OCI-LY1 (cell line): Measurements from ENCODE around the gene RUNX1.
"Not testable (repeated sequence)": the region's sequence is repeated elsewhere in the genome, so short reads cannot be mapped to it uniquely, and the experiment has no call there.

Experiments used
- H2AFZ ChIP-seq: fragments of 200-600 bp; sonication (generic), shearing (Covaris generic); 2 replicates; pipeline ENCODE4 v1.6.0; 2014; ENCODE audit warnings: antibody characterized with exemption, mild to moderate bottlenecking, low read length
- H3F3A ChIP-seq: fragments of 200-600 bp; sonication (generic), shearing (Covaris generic); 2 replicates; pipeline ENCODE4 v1.6.0; 2014; ENCODE audit warnings: mild to moderate bottlenecking, antibody characterized with exemption, low read length, moderate library complexity; ENCODE audit not compliant: insufficient read depth
- H3K27ac ChIP-seq: fragments of 200-600 bp; sonication (generic); 2 replicates; pipeline ENCODE4 v1.5.1; 2014; ENCODE audit warnings: low read length, mixed run types, mild to moderate bottlenecking, low read depth; ENCODE audit not compliant: poor library complexity, severe bottlenecking
- H3K27me3 ChIP-seq: fragments of 200-600 bp; sonication (generic); 2 replicates; pipeline ENCODE4 v1.6.0; 2014; ENCODE audit warnings: antibody characterized with exemption, mild to moderate bottlenecking, low read length, moderate library complexity; ENCODE audit not compliant: insufficient read depth
- H3K36me3 ChIP-seq: fragments of 200-600 bp; sonication (generic); 2 replicates; pipeline ENCODE4 v1.6.1; 2014; ENCODE audit warnings: mild to moderate bottlenecking, antibody characterized with exemption, low read length, moderate library complexity, mixed read lengths; ENCODE audit not compliant: insufficient read depth
- H3K4me1 ChIP-seq: fragments of 200-600 bp; sonication (generic); 2 replicates; pipeline ENCODE4 v1.5.1; 2014; ENCODE audit warnings: mild to moderate bottlenecking, low read length, moderate library complexity; ENCODE audit not compliant: insufficient read depth, severe bottlenecking
- H3K4me2 ChIP-seq: fragments of 200-600 bp; sonication (generic), shearing (Covaris generic); 2 replicates; pipeline ENCODE4 v1.6.1; 2014; ENCODE audit warnings: low read length
- H3K4me3 ChIP-seq: fragments of 200-600 bp; sonication (generic); 2 replicates; pipeline ENCODE4 v1.5.1; 2014; ENCODE audit warnings: low read length, low read depth, mild to moderate bottlenecking, mixed read lengths; ENCODE audit not compliant: poor library complexity, severe bottlenecking
- H3K79me2 ChIP-seq: fragments of 200-600 bp; shearing (Covaris generic); 2 replicates; pipeline ENCODE4 v1.6.1; 2016; ENCODE audit warnings: mixed run types, low read length, mixed read lengths; ENCODE audit not compliant: insufficient read depth
- H3K9ac ChIP-seq: fragments of 200-600 bp; sonication (generic), shearing (Covaris generic); 2 replicates; pipeline ENCODE4 v1.6.1; 2014; ENCODE audit warnings: mild to moderate bottlenecking, low read length, mixed read lengths
- H3K9me2 ChIP-seq: fragments of 200-600 bp; sonication (generic), shearing (Covaris generic); 2 replicates; pipeline ENCODE4 v1.6.1; 2014; ENCODE audit warnings: low read depth, mild to moderate bottlenecking, low read length, mixed read lengths
- H3K9me3 ChIP-seq: fragments of 200-600 bp; shearing (Covaris generic); 2 replicates; pipeline ENCODE4 v1.6.1; 2014; ENCODE audit warnings: low read length, mixed read lengths
- H4K20me1 ChIP-seq: fragments of 200-600 bp; sonication (generic), shearing (Covaris generic); 2 replicates; pipeline ENCODE4 v1.6.0; 2016; ENCODE audit warnings: mild to moderate bottlenecking, low read length; ENCODE audit not compliant: insufficient read depth
- CTCF ChIP-seq: fragments of 200-600 bp; sonication (generic), shearing (Covaris generic); IDR thresholded peaks from 2 replicates; pipeline ENCODE4 v1.5.1; 2017; ENCODE audit warnings: mild to moderate bottlenecking, antibody characterized with exemption, low read length, moderate library complexity, mixed read lengths
- EZH2 ChIP-seq: fragments of 200-600 bp; sonication (generic), shearing (Covaris generic); IDR thresholded peaks from 2 replicates; pipeline ENCODE4 v1.8.0; 2017; ENCODE audit warnings: borderline replicate concordance, mixed run types, mild to moderate bottlenecking, antibody characterized with exemption, low read length, moderate library complexity, mixed read lengths

Gene RUNX1

GRCh38 chr21:34807146-34807880 lies 241.8 kb downstream of the RUNX1 start:
- Histone ChIP-seq H3K9me2 (no peaks in the 10 kb centered on the region), H3F3A (no peaks in the 10 kb centered on the region), H3K9me3 (peaks cover 8% of the 10 kb centered on the region), H3K36me3 (peaks cover 72% of the 10 kb centered on the region), H3K79me2 (no peaks in the 10 kb centered on the region), H2AFZ (no peak overlapping the region), H3K4me1 (no peaks in the 10 kb centered on the region), H3K4me2 (no peak overlapping the region), H3K4me3 (no peak overlapping the region), H3K27me3 (no peaks in the 10 kb centered on the region), H4K20me1 (no peaks in the 10 kb centered on the region), H3K27ac (no peak overlapping the region), H3K9ac (no peak overlapping the region)
- TF ChIP-seq EZH2 (no peak), CTCF (no peak)

GRCh38 chr21:34806423-34806822 lies 242.7 kb downstream of the RUNX1 start:
- Histone ChIP-seq H3K9me2 (no peaks in the 10 kb centered on the region), H3K79me2 (no peaks in the 10 kb centered on the region), H4K20me1 (no peaks in the 10 kb centered on the region), H3K27me3 (no peaks in the 10 kb centered on the region), H3K4me3 (no peak overlapping the region), H3K4me1 (peaks cover 4% of the 10 kb centered on the region), H3F3A (no peaks in the 10 kb centered on the region), H3K36me3 (peaks cover 76% of the 10 kb centered on the region), H3K27ac (no peak overlapping the region), H2AFZ (no peak overlapping the region), H3K4me2 (no peak overlapping the region), H3K9me3 (peaks cover 8% of the 10 kb centered on the region), H3K9ac (no peak overlapping the region)
- TF ChIP-seq CTCF = no peak
- TF ChIP-seq EZH2 = no peak

- H4K20me1 ChIP-seq = no peaks in the 10 kb centered on the region
- no peaks in the 10 kb centered on the region for H3K9me2 ChIP-seq
- no peak for TF ChIP-seq EZH2
- no peaks in the 10 kb centered on the region for H3K27me3 ChIP-seq
- no peak overlapping the region for H3K4me2 ChIP-seq
- H2AFZ ChIP-seq = no peak overlapping the region
- H3K36me3 ChIP-seq = peaks cover 70% of the 10 kb centered on the region
- no peaks in the 10 kb centered on the region for H3K79me2 ChIP-seq
- H3K9me3 ChIP-seq = peaks cover 8% of the 10 kb centered on the region
- peaks cover 4% of the 10 kb centered on the region for H3K4me1 ChIP-seq
- H3K9ac ChIP-seq = no peak overlapping the region
- no peak overlapping the region for H3K4me3 ChIP-seq
- H3K27ac ChIP-seq = no peak overlapping the region
- no peaks in the 10 kb centered on the region for H3F3A ChIP-seq
Measured at GRCh38 chr21:34805157-34805556, 243.9 kb downstream of the RUNX1 start.

GRCh38 chr21:34804584-34804983 lies 244.5 kb downstream of the RUNX1 start:
- not testable (repeated sequence) for H3K4me2 ChIP-seq, H3K9me2 ChIP-seq, H3K9me3 ChIP-seq, H4K20me1 ChIP-seq, H3F3A ChIP-seq, H3K27me3 ChIP-seq, H3K4me1 ChIP-seq, H3K4me3 ChIP-seq, H2AFZ ChIP-seq, H3K79me2 ChIP-seq, H3K27ac ChIP-seq, H3K9ac ChIP-seq
- H3K36me3 ChIP-seq = peaks cover 69% of the 10 kb centered on the region
